GM12892 (cell line): ENCODE results near the gene CAMK2D.

ENCODE experiments used
- POLR2A ChIP-seq: IDR thresholded peaks from 2 replicates; pipeline ENCODE4 v1.6.1; 2011; ENCODE audit warnings: low read depth, low read length, control low read depth
- TAF1 ChIP-seq: IDR thresholded peaks from 2 replicates; pipeline ENCODE4 v1.6.1; 2011; ENCODE audit warnings: low read depth, mild to moderate bottlenecking, control low read depth, low read length, borderline replicate concordance

- no peak for TF ChIP-seq TAF1
- no peak for TF ChIP-seq POLR2A
These were observed 127.2 kb downstream of the CAMK2D start for GRCh38 chr4:113634081-113634969.
